Measurements from ENCODE around the gene ZDHHC12. TPM values are rescaled to one million over a fixed set of nuclear protein-coding genes. Genes with fewer than 3 reads are reported as not detected.
A peak's percentile ranks its signal among the peaks of the same experiment; 100 is the strongest.

Gene ZDHHC12
- total RNA-seq, 2 donors from 2014 or later = 66.2 to 123 TPM

DNA sequence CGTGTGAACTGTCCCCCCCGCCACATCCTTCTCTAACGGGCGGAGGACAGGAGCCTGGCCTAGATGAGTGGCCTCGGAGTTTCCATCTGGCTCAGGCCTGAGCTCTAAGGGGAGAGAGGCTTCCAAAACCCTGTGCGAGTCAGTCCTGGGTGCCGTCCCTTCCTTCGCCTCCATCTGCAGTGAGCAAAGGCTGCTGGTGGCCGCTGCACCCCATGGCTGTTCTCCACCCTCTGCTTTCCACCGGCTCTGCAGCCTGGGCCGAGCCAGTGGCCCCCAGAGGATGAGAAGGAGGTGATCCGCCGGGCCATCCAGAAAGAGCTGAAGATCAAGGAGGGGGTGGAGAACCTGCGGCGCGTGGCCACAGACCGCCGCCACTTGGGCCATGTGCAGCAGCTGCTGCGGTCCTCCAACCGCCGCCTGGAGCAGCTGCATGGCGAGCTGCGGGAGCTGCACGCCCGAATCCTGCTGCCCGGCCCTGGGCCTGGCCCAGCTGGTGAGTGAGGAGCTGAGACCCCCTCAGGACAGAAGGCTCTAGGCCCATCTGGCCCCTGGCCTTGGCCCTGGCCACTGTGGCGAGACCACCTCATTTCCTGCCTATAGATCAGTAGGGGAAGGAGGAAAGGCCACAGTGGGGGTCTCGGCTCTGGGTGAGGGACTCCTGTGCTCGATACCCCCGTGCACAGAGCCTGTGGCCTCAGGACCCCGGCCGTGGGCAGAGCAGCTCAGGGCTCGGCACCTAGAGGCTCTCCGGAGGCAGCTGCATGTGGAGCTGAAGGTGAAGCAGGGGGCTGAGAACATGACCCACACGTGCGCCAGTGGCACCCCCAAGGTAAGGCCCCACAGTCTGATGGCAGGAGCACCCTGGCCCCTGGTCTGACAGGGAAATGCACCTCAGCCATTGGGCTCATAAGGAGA lies 18.6 kb downstream of the ZDHHC12 start:
- intact Hi-C loops (cut with DNase I) = no loop called here
- H3K9me3 ChIP-seq = no peaks in the 10 kb centered on the region
- H3K27me3 ChIP-seq (replicated peaks; ENCODE audit: insufficient read depth) = no peaks in the 10 kb centered on the region
- H3K27ac ChIP-seq = no peak overlapping the region
- TF ChIP-seq POLR2A (IDR thresholded peaks at IDR 0.05) = no peak
- no peaks in the 10 kb centered on the region for H3K36me3 ChIP-seq
- 89% methylated on average over 30 of the region's 36 CpGs for WGBS
- H3K4me1 ChIP-seq (replicated peaks) = no peaks in the 10 kb centered on the region
- H3K4me3 ChIP-seq = no peak overlapping the region
- no peak for DNase-seq (ENCODE audit: low spot score)

DNA sequence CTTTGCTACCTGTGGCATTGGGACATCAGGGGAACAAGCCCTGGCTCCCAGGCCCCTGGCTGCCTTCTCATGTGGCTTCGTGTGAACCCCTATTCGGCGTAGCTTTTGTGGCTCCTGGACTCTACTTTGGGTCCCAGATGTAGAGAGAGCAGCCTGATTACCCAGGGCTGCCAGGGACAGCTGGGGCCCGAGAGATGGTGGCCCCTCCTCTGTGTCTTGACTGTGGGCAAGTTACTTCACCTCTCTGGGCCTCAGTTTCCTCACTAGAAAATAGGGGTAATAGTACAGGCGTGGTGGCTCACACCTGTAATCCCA lies 19.6 kb downstream of the ZDHHC12 start:
- no peak overlapping the region for H3K4me3 ChIP-seq
- WGBS = 94% methylated on average over 5 of the region's 5 CpGs
- no peak overlapping the region for H3K27ac ChIP-seq

DNA sequence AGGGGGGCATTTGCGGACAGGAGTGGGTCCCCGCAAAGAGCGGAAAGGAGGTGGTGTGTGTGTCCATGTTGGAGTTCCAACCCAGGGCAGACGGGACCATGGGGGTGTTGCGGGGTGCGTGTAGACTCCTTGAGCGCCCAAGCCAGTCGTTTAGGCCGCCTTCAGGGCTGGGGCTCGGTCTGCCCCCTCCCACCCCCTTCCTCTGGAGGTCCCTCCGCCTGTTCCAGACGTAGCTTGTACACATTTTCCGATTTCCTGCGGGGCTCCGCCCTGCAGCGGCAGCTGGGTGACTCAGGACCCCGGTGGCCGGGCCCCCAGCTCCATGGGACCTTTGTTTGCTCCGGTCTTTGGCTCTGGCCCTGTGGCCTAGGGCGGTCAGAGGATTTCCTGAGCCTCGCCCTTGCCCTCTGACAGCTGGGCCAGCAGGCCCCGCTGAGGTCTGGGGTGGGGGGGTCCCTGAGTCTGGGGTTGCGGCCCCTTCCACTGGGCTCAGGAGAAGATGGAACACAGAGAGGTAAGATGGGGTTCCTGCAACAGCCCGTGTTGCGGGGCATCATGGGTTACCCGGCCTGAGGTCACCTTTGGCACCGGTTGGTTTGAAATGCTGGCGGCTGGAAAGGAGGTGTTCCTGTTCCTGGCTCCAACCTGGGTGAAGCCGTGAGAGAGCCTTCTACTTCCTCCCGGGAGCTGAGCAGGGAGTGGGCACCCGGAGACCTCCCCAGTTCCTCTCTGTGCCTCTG lies 20.1 kb downstream of the ZDHHC12 start:
- H3K27ac ChIP-seq = peak overlapping the region in 1 of 2 donors; percentile 74
- peak overlapping the region; percentile 58 to 67 for H3K4me3 ChIP-seq
- WGBS = 86% methylated on average over 31 of the region's 31 CpGs
- intact Hi-C loops (cut with DNase I) = no loop called here
- no peaks in the 10 kb centered on the region for H3K27me3 ChIP-seq (replicated peaks; ENCODE audit: insufficient read depth)
- no peaks in the 10 kb centered on the region for H3K36me3 ChIP-seq
- H3K4me1 ChIP-seq (replicated peaks) = no peaks in the 10 kb centered on the region
- no peaks in the 10 kb centered on the region for H3K9me3 ChIP-seq
- TF ChIP-seq, protein P1, sequence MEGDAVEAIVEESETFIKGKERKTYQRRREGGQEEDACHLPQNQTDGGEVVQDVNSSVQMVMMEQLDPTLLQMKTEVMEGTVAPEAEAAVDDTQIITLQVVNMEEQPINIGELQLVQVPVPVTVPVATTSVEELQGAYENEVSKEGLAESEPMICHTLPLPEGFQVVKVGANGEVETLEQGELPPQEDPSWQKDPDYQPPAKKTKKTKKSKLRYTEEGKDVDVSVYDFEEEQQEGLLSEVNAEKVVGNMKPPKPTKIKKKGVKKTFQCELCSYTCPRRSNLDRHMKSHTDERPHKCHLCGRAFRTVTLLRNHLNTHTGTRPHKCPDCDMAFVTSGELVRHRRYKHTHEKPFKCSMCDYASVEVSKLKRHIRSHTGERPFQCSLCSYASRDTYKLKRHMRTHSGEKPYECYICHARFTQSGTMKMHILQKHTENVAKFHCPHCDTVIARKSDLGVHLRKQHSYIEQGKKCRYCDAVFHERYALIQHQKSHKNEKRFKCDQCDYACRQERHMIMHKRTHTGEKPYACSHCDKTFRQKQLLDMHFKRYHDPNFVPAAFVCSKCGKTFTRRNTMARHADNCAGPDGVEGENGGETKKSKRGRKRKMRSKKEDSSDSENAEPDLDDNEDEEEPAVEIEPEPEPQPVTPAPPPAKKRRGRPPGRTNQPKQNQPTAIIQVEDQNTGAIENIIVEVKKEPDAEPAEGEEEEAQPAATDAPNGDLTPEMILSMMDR (IDR thresholded peaks at IDR 0.05) = no peak
- TF ChIP-seq POLR2A (IDR thresholded peaks at IDR 0.05) = no peak
- no peak for TF ChIP-seq POLR2AphosphoS5 (IDR thresholded peaks at IDR 0.05)
- DNase-seq (ENCODE audit: low spot score) = no peak

More for the DNA sequence above, 19.6 kb downstream of the ZDHHC12 start:
- no peak for DNase-seq (ENCODE audit: low spot score)
- no peak for TF ChIP-seq POLR2A (IDR thresholded peaks at IDR 0.05)
- no peak for TF ChIP-seq POLR2AphosphoS5 (IDR thresholded peaks at IDR 0.05)
- TF ChIP-seq, protein P1 (IDR thresholded peaks at IDR 0.05) = no peak
- no peaks in the 10 kb centered on the region for H3K9me3 ChIP-seq
- no peaks in the 10 kb centered on the region for H3K4me1 ChIP-seq (replicated peaks)
- intact Hi-C loops (cut with DNase I) = no loop called here
- H3K36me3 ChIP-seq = no peaks in the 10 kb centered on the region
- H3K27me3 ChIP-seq (replicated peaks; ENCODE audit: insufficient read depth) = no peaks in the 10 kb centered on the region

DNA sequence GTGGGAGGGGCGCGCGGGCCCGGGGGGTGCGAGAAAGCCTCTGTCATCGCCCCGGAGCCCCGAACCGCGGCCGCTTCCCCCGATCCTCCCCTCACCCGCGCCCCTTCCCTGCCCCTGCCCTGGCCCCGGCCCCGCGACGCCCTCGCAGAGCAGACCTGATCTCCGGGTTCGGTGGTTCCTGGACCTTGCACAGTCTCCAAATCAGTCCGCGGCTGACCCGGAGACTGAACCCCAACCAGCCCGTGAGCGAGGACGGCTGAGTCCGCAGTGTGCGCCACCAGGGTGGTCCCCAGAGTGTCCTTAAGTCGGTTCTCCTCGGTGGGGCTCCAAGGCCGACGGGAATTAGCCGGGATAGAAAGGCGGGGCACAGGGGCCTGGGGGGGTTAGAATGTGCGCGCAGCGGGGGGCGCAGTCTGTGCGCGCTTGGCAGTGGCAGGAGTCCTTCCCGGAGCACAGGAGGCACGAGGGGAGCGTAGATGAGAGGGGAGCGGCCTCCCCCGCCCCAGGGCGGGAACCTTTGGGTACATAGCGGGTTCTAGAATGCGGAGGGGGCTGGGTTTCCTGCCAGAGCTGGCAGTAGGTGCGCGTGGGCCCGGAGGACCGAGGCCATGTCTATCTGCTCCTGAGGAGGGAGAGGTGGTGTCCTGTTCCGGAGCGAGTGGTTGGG lies 20.8 kb downstream of the ZDHHC12 start:
- intact Hi-C loops (cut with DNase I) = no loop called here
- Histone ChIP-seq H3K4me3 (peak overlapping the region; percentile 58 to 67), H3K27me3 (replicated peaks; ENCODE audit: insufficient read depth) (no peaks in the 10 kb centered on the region), H3K27ac (peak overlapping the region; percentile 64 to 74), H3K9me3 (no peaks in the 10 kb centered on the region), H3K36me3 (no peaks in the 10 kb centered on the region), H3K4me1 (replicated peaks) (no peaks in the 10 kb centered on the region)
- WGBS = 6% methylated on average over 47 of the region's 55 CpGs
- no peak for DNase-seq (ENCODE audit: low spot score)
- TF ChIP-seq POLR2A (IDR thresholded peaks at IDR 0.05) (no peak), POLR2AphosphoS5 (IDR thresholded peaks at IDR 0.05) (no peak)

DNA sequence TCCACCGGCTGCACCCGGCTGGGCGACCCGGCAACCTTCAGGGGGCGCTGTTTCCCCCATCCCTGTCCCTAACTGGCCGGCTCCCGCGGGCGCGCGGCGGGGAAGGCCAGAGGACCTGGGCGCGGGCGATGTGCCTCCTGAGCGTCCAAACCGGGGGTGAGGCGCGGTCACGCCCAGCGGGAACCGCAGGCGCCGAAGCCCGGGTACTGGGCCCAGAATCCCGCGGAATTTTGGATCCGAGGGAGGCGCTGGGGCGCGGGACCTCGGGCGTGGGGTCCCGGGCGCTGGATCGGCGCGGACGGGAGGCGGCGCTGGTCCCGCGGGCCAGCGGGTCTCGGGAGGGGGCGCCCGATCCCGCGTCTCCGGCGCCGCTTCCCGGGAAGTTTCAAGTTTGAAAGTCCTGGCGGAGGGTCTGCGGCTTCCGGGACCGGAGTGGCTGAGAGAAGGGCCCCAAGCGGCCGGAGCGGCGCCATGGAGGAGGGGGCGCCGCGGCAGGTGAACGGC lies 21.4 kb downstream of the ZDHHC12 start, which contains the start of gene PKN3:
Gene PKN3 (plus strand): TSS at position 59 of the 504 bp plus-strand sequence. CDS start 413 bp downstream, at position 472.
- intact Hi-C loops (cut with DNase I) = no loop called here
- WGBS = under 1% methylated on average over 47 of the region's 65 CpGs

More for the DNA sequence above, 21.4 kb downstream of the ZDHHC12 start, which contains the start of gene PKN3:
- Histone ChIP-seq H3K4me3 (peak within 1 kb of the TSS; percentile 58 to 67), H3K27me3 (replicated peaks; ENCODE audit: insufficient read depth) (no peaks in the 10 kb centered on the region), H3K4me1 (replicated peaks) (no peaks in the 10 kb centered on the region), H3K9me3 (no peaks in the 10 kb centered on the region), H3K36me3 (no peaks in the 10 kb centered on the region), H3K27ac (peak within 1 kb of the TSS; percentile 64 to 74)
- DNase-seq (ENCODE audit: low spot score) = peak; percentile 72
- TF ChIP-seq POLR2A (IDR thresholded peaks at IDR 0.05) = no peak
- TF ChIP-seq, protein P1 (IDR thresholded peaks at IDR 0.05) = peak; percentile 80 to 93 (median 83)
- peak; percentile 28 for TF ChIP-seq POLR2AphosphoS5 (IDR thresholded peaks at IDR 0.05)

Measured in prostate gland (tissue), 2 donors.